GM18511 (cell line): ENCODE measurements around the gene AP2A1.
"Not testable (repeated sequence)": the region's sequence is repeated elsewhere in the genome, so short reads cannot be mapped to it uniquely, and the experiment has no call there.

Experiments
- ATAC-seq: cut with Tn5 transposase; IDR thresholded peaks from one replicate; pipeline ENCODE4 v1.9.1; 2021; ENCODE audit warnings: mild to moderate bottlenecking, moderate library complexity; ENCODE audit not compliant: unreplicated experiment

The AP2A1 gene

DNA sequence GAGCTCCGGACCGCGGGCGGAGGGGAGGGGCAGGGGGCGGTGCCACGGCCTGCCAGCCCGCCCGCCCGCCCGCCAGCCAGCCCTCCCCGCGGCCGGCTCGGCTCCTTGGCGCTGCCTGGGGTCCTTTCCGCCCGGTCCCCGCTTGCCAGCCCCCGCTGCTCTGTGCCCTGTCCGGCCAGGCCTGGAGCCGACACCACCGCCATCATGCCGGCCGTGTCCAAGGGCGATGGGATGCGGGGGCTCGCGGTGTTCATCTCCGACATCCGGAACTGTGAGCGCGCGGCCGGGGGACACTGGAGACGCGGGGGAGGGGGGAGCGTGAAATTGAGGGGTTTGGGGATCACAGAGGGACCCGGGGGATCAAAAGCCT lies at the start of gene AP2A1:
TSS of gene AP2A1 (plus strand) at position 72 of the 370 bp plus-strand sequence. CDS start at position 205, 133 bp downstream.
- ATAC-seq: peak; percentile 5

DNA sequence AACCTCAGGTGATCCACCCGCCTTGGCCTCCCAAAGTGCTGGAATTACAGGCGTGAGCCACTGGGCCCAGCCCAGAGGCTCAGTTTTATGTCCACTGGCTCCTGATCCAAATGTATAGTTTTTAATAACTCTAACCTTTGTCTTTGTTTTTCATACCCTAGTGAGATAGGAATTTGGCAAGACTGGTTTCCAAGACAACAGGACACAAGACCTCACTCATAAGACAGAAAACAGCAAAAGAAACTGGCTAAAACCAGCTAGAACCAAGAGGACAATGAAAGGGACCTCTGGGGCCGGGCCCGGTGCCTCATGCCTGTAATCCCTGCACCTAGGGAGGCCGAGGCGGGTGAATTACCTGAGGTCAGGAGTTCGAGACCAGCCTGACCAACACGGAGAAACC lies 48.3 kb upstream of the AP2A1 start:
- ATAC-seq: no peak

DNA sequence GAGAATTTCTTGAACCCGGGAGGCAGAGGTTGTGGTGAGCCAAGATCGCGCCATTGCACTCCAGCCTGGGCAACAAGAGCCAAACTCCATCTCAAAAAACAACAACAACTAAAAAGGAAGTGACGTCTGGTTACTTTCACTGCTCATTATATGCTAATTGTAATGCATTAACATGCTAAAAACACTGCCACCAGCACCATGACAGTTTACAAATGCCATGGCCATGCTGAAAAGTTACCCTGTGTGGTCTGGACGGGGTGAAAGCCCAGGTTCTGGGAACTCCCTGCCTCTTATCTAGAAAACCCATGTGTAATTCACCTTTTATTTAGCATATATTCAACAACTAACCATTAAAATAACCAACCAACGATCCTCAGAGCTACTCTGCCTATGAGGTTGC lies 47.8 kb upstream of the AP2A1 start:
- no peak for ATAC-seq

- ATAC-seq: not testable (repeated sequence)
Measured at GRCh38 chr19:49719420-49719819, 47.4 kb upstream of the AP2A1 start.

GRCh38 chr19:49727217-49728030 lies 39.4 kb upstream of the AP2A1 start:
- ATAC-seq: no peak

DNA sequence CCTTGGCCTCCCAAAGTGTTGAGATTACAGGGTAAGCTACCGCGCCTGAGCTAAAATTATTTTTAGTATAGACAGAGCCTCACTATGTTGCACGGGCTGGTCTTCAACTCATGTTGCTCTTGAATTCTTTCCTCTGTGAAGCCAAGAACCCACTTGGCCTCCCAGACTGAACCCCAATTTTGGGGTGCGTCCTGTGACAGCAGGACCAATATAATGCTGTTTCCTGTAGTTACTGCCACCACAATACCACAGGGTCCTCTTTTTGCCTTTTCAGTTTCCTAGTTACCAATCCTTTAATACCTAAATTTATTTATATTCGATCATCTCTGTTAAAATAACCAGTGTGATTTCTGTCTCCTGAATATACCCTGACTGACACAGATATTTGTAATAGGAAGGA lies 36.6 kb upstream of the AP2A1 start:
- ATAC-seq: no peak

DNA sequence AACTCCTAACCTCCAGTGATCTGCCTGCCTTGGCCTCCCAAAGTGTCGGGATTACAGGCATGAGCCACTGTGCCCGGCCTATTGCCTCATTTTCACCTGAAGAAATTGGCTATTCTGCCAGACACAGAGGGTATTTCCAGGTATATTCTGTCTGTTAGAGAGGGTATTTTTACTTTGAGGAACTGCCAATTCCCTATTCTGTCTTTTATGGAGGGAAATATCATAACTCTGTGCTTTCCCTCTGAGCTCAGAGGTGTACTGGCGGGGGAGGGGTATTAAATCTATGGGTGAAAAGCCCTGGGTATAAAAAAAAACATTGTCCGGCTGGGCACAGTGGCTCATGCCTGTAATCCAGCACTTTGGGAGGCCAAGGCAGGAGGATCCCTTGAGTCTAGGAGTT lies 28.5 kb upstream of the AP2A1 start:
- no peak for ATAC-seq

GRCh38 chr19:49739098-49739497 lies 27.7 kb upstream of the AP2A1 start:
- no peak for ATAC-seq

GRCh38 chr19:49739933-49740332 lies 26.9 kb upstream of the AP2A1 start:
- no peak for ATAC-seq

- ATAC-seq: no peak
Measured at GRCh38 chr19:49741210-49741844, 25.5 kb upstream of the AP2A1 start.

DNA sequence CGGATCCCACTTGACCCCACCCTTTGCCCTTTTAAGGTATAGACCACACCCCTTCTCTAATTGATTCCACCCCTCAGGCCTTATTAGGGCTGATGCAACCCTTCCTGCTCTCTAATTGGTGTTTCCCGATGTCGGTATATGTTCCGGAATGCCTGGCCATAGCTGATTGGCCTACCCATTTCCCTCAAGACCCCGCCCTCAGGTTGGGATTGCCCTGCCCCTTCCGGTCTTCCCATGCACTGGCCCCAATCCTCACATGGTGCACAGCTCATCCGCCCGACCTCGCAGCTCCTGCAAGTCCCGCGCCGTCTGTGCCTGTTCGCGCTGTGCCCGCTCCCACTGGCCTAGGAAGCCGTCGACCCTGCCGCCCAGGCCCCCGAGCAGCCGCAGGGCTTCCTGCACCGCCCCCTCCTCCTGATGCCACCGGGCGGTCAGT lies 21.8 kb upstream of the AP2A1 start:
- no peak for ATAC-seq

GRCh38 chr19:49746206-49746958 lies 20.4 kb upstream of the AP2A1 start:
- no peak for ATAC-seq

GRCh38 chr19:49749055-49749716 lies 17.6 kb upstream of the AP2A1 start:
- ATAC-seq: no peak

DNA sequence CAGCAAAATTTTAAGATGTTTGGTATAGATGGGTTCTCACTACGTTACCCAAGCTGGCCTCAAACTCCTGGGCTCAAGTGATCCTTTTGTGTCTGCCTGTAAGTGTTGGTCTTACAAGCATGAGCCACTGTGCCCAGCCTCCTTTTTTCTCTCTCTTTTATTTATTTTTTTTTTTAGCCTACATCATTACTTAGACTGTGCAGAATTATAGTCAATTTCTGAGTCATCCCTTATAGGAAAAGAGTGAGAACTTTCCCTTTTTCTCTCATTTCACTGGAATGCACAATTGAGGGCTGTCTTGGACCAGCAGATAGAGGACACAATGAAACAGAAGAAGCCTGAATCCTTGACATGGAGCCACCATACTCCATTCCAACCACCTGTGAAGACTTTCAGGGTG lies 17.0 kb upstream of the AP2A1 start:
- no peak for ATAC-seq

GRCh38 chr19:49752701-49753100 lies 14.1 kb upstream of the AP2A1 start:
- ATAC-seq: no peak

- no peak for ATAC-seq
Measured at GRCh38 chr19:49755956-49756355, 10.8 kb upstream of the AP2A1 start.

GRCh38 chr19:49758292-49758691 lies 8.5 kb upstream of the AP2A1 start:
- ATAC-seq: no peak

- ATAC-seq: no peak
Measured at GRCh38 chr19:49761249-49761624, 5.6 kb upstream of the AP2A1 start.

DNA sequence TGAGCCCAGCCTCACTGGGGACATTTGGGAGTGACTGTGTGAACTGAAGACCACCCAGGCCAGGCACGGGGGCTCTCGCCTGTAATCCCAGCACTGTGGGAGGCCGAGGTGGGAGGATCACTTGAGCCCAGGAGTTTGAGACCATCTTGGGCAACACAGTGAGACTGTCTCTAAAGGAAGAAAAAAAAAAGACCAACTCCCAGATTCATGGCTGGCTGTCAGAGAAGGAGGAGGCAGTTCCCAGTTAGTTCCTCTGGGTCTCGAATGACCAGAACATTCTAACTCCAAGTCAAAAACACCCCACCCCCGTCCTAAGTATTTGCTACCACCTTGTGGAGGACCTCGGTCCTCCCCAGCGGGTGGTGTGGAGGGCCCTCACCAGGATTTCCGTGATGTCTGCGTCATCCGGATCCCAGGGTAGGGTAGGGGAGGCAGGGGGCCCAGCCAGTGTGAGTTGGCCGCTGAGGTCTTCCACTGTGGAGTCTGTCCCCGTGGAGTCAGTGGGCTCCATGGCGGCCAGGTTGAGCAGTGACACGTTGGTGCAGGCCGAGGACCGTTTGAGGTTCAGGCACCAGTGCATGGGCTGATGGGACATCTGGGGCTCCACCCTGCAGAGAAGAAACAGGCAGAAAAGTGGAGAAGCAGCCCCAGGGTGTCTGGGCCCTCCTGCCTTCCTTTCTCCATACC lies 5.0 kb upstream of the AP2A1 start:
- no peak for ATAC-seq

- ATAC-seq: no peak
Measured at GRCh38 chr19:49763230-49763629, 3.6 kb upstream of the AP2A1 start, which contains the start of gene TSKS. Gene TSKS, minus strand, starts transcription at chr19:49763306. Its CDS starts 59 bp downstream, at chr19:49763247.

DNA sequence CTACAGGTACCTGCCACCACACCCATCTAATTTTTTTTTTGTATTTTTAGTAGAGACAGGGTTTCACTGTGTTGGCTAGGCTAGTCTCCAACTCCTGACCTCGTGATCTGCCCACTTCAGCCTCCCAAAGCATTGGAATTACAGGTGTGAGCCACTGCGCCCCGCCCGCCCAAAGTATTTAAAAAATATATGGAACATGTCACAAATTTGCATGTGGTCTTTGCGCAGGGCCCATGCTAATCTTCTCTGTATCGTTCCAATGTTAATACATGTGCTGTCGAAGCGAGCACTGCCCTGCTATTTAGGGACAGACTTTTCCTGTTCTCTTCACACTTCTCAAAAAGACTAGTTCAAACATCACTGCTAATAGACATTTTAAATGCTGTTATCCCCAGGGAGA lies 2.5 kb upstream of the AP2A1 start:
- ATAC-seq: no peak
